Uterus (tissue), 2 donors: ENCODE measurements around the gene NBEA.

Experiments
- POLR2A ChIP-seq, 2 donors: fragments of 450-650 bp; IDR thresholded peaks; one replicate each; pipeline ENCODE4 v1.6.1; 2016; ENCODE audit warnings: antibody characterized with exemption in 2 of 2, mild to moderate bottlenecking in 1 of 2, moderate library complexity in 1 of 2
- TF ChIP-seq, protein P1 (sequence below), 4 experiments: fragments of 200-600 bp in 2 of 4; fragments of 450-650 bp in 2 of 4; sonication (generic) in 2 of 4; IDR thresholded peaks; one replicate each; pipeline ENCODE4 v1.5.1; 2016 to 2019; ENCODE audit warnings: antibody characterized with exemption in 4 of 4, mild to moderate bottlenecking in 2 of 4, moderate library complexity in 1 of 4

DNA sequence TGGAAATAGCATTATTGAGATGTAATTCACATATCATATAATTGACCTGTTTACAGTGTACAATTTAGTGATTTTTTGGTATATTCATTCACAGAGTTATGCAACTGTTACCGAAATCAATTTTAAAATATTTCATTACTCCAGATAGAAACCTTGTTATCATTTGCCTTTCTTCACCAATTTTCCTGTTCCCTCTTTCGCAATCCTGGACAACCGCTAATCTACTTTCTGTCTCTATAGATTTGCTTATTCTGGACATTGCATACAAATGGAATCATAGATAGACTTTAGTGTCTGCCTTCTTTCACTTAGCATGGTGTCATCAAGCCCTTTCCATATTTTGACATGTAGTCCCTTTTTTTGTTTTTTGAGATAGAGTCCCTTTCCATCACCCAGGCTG lies 515.2 kb downstream of the NBEA start:
- TF ChIP-seq, protein P1, sequence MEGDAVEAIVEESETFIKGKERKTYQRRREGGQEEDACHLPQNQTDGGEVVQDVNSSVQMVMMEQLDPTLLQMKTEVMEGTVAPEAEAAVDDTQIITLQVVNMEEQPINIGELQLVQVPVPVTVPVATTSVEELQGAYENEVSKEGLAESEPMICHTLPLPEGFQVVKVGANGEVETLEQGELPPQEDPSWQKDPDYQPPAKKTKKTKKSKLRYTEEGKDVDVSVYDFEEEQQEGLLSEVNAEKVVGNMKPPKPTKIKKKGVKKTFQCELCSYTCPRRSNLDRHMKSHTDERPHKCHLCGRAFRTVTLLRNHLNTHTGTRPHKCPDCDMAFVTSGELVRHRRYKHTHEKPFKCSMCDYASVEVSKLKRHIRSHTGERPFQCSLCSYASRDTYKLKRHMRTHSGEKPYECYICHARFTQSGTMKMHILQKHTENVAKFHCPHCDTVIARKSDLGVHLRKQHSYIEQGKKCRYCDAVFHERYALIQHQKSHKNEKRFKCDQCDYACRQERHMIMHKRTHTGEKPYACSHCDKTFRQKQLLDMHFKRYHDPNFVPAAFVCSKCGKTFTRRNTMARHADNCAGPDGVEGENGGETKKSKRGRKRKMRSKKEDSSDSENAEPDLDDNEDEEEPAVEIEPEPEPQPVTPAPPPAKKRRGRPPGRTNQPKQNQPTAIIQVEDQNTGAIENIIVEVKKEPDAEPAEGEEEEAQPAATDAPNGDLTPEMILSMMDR (IDR thresholded peaks at IDR 0.05): no peak
- no peak for TF ChIP-seq POLR2A (IDR thresholded peaks at IDR 0.05)
